GM12891 (cell line): Measurements from ENCODE around the gene ZNF101.
"Not testable (repeated sequence)": the region's sequence is repeated elsewhere in the genome, so short reads cannot be mapped to it uniquely, and the experiment has no call there.

Experiments
- DNase-seq: peaks from one replicate; pipeline ENCODE4 v3.0.0; 2011; ENCODE audit warnings: low spot score; ENCODE audit not compliant: insufficient read length
- FAIRE-seq: peaks from 2 replicates; lab custom pipeline; 2011; peaks lifted over from hg19 to GRCh38; lab: Jason Lieb, UNC
- PAX5 ChIP-seq: IDR thresholded peaks from 2 replicates; pipeline ENCODE4 v1.6.1; 2011; ENCODE audit warnings: low read length, moderate library complexity, mild to moderate bottlenecking; ENCODE audit not compliant: insufficient read depth, severe bottlenecking
- POLR2A ChIP-seq: IDR thresholded peaks from 2 replicates; pipeline ENCODE4 v1.6.1; 2011; ENCODE audit warnings: low read depth, low read length, control low read depth
- POLR2AphosphoS5 ChIP-seq: IDR thresholded peaks from 2 replicates; pipeline ENCODE4 v1.6.1; 2011; ENCODE audit warnings: low read depth, low read length, control low read depth
- POU2F2 ChIP-seq: IDR thresholded peaks from 2 replicates; pipeline ENCODE4 v1.6.1; 2011; ENCODE audit warnings: low read depth, mild to moderate bottlenecking, control low read depth, low read length, moderate library complexity
- SPI1 ChIP-seq: IDR thresholded peaks from 2 replicates; pipeline ENCODE4 v1.6.1; 2011; ENCODE audit warnings: low read depth, low read length, control low read depth
- TAF1 ChIP-seq: IDR thresholded peaks from 2 replicates; pipeline ENCODE4 v1.6.1; 2011; ENCODE audit warnings: low read depth, low read length, control low read depth

ZNF101 gene

DNA sequence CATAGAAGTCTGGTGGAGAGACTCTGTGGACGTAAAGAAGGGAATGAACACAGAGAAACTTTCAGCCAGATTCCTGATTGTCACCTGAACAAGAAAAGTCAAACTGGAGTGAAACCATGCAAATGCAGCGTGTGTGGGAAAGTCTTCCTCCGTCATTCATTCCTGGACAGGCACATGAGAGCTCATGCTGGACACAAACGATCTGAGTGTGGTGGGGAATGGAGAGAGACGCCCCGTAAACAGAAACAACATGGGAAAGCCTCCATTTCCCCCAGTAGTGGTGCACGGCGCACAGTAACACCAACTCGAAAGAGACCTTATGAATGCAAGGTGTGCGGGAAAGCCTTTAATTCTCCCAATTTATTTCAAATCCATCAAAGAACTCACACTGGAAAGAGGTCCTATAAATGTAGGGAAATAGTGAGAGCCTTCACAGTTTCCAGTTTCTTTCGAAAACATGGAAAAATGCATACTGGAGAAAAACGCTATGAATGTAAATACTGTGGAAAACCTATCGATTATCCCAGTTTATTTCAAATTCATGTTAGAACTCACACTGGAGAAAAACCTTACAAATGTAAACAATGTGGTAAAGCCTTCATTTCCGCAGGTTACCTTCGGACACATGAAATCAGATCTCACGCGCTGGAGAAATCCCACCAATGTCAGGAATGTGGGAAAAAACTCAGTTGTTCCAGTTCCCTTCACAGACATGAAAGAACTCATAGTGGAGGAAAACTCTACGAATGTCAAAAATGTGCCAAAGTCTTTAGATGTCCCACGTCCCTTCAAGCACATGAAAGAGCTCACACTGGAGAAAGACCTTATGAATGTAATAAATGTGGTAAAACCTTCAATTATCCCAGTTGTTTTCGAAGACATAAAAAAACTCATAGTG lies 10.8 kb downstream of the ZNF101 start:
- TF ChIP-seq SPI1: no peak
- no peak for TF ChIP-seq PAX5
- TF ChIP-seq TAF1: no peak
- TF ChIP-seq POU2F2: no peak
- TF ChIP-seq POLR2AphosphoS5: no peak
- TF ChIP-seq POLR2A: no peak
- no peak for DNase-seq
- no peak for FAIRE-seq

DNA sequence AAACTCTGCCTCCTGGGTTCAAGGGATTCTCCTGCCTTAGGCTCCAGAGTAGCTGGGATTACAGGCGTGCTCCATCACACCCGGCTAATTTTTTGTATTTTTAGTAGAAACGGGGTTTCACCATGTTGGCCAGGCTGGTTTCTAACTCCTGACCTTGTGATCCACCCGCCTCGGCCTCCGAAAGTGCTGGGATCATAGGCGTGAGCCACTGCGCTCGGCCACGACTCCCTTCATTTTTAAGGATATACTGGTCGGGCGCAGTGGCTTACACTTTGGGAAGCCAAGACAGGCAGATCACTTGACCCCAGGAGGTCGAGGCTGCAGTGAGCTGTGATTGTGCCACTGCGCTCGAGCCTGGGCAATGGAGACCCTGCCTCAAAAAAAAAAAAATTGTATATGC lies 17.5 kb downstream of the ZNF101 start:
- FAIRE-seq, DNase-seq: not testable (repeated sequence)

DNA sequence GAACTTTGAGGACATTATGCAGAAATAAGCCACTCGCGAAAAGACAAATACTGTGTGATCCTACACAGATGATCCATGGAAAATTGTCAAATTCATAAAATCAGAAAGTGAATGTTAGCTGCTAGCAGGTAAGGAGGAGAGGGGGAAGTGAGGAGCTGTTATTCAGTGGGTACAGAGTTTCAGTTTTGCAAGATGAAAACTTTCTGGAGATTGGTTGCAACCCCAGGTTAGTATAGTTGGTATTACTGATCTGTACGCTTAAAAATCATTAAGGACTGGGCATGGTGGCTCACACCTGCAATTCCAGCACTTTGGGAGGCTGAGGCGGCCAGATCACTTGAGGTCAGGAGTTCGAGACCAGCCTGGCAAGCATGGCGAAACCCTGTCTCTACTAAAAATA lies 17.9 kb downstream of the ZNF101 start:
- DNase-seq: no peak
- TF ChIP-seq TAF1 (no peak), POU2F2 (no peak), PAX5 (no peak), SPI1 (no peak), POLR2A (no peak), POLR2AphosphoS5 (no peak)
- no peak for FAIRE-seq

DNA sequence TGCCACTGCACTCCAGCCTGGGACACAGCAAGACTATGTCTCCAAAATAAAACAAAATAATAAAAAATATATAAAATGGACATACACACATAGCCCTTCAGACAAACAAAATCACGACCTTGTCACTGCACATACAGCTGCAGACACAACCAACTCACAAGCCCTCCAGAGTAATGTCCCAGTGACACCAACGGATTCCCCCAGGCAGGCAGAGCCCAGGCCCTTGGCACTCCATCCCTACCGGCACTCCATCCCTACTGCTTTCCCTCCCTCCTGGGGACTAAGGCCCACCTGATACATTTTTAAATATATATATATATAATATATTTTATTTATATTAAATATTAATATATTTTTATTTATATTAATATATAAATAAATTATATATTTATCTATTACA lies 18.5 kb downstream of the ZNF101 start:
- DNase-seq: no peak
- TF ChIP-seq POLR2A: no peak
- no peak for TF ChIP-seq SPI1
- TF ChIP-seq PAX5: no peak
- no peak for TF ChIP-seq TAF1
- FAIRE-seq: no peak

DNA sequence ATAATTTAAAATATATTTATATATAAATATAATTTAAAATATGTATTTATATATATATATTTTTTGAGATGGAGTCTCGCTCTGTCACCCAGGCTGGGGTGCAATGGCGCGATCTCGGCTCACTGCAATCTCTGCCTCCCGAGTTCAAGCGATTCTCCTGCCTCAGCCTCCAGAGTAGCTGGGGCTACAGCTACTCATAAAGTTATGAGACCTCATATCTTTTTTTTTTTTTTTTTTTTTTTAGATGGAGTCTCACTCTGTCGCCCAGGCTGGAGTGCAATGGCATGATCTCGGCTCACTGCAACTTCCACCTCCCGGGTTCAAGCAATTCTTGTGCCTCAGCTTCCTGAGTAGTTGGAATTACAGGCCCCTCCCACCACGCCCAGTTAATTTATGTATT lies 20.4 kb downstream of the ZNF101 start:
- DNase-seq, FAIRE-seq: not testable (repeated sequence)

DNA sequence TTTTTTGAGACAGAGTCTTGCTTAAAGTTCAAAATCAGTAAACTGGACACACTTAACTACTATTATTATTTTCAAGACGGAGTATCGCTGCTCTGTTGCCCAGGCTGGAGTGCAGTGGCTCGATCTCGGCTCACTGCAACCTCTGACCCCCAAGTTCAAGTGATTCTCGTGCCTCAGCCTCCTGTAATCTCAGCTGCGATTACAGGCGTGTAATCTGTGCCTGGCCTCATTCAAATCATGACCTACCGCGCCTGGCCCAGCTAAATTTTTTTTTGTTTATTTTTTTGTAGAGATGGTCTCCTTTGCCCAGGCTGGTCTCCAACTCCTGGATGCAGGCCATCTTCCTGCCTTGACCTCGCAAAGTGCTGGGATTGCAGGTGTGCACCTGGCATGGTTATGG lies 23.0 kb downstream of the ZNF101 start:
- DNase-seq (no peak), FAIRE-seq (no peak)
- TF ChIP-seq POU2F2: no peak
- TF ChIP-seq POLR2A: no peak
- no peak for TF ChIP-seq SPI1
- TF ChIP-seq POLR2AphosphoS5: no peak
- no peak for TF ChIP-seq PAX5
- TF ChIP-seq TAF1: no peak

DNA sequence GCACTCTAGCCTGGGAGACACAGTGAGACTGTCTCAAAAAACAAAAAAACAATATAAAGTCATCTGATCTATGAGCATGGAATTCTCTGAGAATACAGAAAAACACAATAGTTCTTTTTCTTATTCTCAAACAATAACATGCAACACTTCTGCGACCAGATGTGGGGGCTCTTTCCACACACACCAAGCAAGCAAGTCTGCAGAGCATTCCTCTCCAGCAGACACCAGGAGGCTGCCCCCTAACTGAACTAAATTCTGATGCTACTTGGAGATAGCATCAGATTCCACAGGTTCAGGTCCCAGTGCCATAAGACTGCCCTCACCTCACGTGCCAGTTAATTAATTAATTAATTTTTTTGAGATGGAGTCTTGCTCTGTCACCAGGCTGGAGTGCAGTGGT lies 27.7 kb downstream of the ZNF101 start:
- DNase-seq (no peak), FAIRE-seq (no peak)
- TF ChIP-seq POU2F2 (no peak), POLR2A (no peak), PAX5 (no peak), TAF1 (no peak), POLR2AphosphoS5 (no peak), SPI1 (no peak)

DNA sequence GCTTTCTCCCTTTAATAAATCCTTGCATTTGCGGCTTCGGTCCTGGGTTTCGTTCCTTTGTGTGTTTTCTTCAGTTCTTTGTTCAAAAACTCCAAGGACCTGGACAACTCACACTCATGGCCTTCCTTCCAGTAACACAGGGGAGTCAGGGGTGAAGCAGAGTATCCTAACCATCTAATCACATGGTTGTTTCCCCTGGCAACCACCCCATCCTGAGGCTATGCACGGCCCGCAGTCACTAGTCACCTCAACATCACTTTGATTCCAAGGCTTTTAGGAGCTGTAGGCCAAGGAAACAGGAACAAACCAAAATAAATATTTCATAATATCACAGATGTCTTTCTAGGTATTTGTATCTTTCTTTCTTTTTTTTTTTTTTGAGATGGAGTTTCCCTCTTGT lies 28.9 kb downstream of the ZNF101 start:
- no peak for FAIRE-seq
- TF ChIP-seq TAF1 (no peak), POU2F2 (no peak), POLR2A (no peak), POLR2AphosphoS5 (no peak), PAX5 (no peak), SPI1 (no peak)
- no peak for DNase-seq

DNA sequence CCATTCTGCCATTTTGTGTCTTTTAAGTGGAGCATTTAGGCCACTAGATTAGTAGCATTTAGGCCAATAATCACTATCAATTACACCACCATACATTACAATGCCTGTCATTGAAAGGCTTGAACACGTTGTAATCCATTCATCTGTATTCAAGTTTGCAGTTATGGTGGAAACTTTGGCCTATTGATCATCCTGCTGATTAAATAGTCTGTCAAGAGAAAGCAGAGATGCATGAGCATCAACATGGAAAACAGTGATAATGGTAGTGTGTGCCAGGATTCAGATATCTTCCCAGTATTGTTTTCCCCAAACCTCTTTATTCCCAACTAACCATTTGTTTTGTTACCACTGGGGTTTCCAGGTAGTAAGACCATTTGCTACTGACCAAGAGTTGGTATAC lies 31.9 kb downstream of the ZNF101 start:
- not testable (repeated sequence) for DNase-seq, FAIRE-seq

DNA sequence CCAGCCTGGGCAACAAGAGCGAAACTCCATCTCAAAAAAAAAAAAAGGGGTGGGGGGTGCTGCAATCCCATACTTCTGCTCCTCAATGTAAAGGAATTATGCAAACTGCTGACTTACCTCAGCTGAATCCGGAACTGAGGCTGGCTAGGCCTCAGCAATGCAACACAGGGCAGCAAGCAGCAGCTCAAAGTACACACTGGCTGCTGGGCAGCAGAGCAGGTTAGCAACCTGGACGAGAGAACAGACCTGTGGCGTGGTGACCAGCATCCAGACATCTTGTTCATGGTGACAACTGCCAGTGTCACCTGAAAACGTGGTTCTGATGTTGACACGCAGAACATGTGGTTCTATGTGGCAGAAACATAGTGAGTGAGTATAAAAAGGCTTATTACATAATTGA lies 36.2 kb downstream of the ZNF101 start:
- FAIRE-seq (no peak), DNase-seq (no peak)
- TF ChIP-seq TAF1 (no peak), POLR2AphosphoS5 (no peak), POLR2A (no peak), PAX5 (no peak), POU2F2 (no peak), SPI1 (no peak)

DNA sequence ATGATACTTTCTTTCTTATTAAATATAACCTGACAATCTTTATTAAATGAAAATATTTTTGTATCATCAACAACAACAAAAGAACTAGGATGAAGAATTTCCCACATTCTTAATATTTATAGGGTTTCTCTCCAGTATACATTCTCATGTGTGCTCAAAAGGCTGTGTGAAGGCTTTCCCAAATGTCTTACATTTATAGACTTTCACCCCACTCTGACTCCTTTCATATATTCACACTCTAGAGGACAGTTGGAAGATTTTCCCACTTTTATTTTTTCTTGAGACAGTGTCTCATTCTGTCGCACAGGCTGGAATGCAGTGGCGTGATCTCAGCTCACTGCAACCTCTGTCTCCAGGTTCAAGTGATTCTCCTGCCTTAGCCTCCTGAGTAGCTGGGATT lies 41.9 kb downstream of the ZNF101 start:
- no peak for FAIRE-seq
- TF ChIP-seq POLR2A (no peak), TAF1 (no peak), POU2F2 (no peak), SPI1 (no peak), PAX5 (no peak), POLR2AphosphoS5 (no peak)
- no peak for DNase-seq
